Measurements from ENCODE around the gene ICAM4.

DNA sequence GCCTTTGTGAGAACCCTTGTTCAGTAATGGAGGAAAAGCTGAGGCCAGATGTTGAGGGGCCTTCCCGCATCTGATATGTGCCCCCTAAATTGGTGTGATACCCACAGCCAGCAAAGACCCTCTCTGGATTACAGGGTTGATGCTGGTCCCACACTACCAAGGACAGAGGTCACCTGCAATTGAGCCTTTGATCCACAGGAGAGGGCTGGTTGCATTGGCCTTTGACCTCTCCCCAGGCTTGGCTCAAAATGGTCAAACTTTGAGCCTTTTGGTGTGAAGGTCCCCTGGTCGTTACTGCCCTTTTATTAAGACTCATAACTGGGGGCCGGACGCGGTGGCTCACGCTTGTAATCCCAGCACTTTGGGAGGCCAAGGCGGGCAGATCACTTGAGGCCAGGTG, 43.1 kb upstream of the ICAM4 start:
- TF ChIP-seq EZH2 (IDR thresholded peaks at IDR 0.05; ENCODE audit: insufficient read depth, poor library complexity, severe bottlenecking): no peak
- TF ChIP-seq EZH2phosphoT487 (IDR thresholded peaks at IDR 0.05; ENCODE audit: insufficient read depth, low read depth): no peak
